Gastrocnemius medialis (tissue), 4 donors: Measurements from ENCODE around the gene PCF11. TPM values are rescaled to one million over a fixed set of nuclear protein-coding genes. Genes with fewer than 3 reads are reported as not detected.

Source experiments
- ATAC-seq, 2 donors: fragments of 150-250 bp; one replicate each; pipeline ENCODE4 v1.9.1; 2016
- DNase-seq, 2 donors: peaks; one replicate each; pipeline ENCODE4 v3.0.0-alpha.2; 2019
- H3K27ac ChIP-seq, 4 donors: fragments of 200-600 bp; sonication (generic); 1 replicate in 1 of 4; 2 replicates in 3 of 4; pipeline ENCODE4 v1.5.1; 2016 to 2018; ENCODE audit warnings: mild to moderate bottlenecking in 2 of 4, moderate library complexity in 1 of 4
- H3K27me3 ChIP-seq, 3 donors: fragments of 200-600 bp; sonication (generic) in 2 of 3; 1 replicate in 1 of 3; 2 replicates in 2 of 3; pipeline versions ENCODE4 v1.5.1 to v1.6.0; 2016 to 2019; ENCODE audit warnings: mild to moderate bottlenecking in 1 of 3, moderate library complexity in 1 of 3
- H3K36me3 ChIP-seq, 2 donors: fragments of 200-600 bp; sonication (generic) in 1 of 2; one replicate each; pipeline ENCODE4 v1.5.1; 2017 to 2018
- H3K4me1 ChIP-seq, 2 donors: fragments of 200-600 bp; sonication (generic) in 1 of 2; one replicate each; pipeline ENCODE4 v1.5.1; 2016 to 2017; ENCODE audit warnings: mild to moderate bottlenecking in 2 of 2
- H3K4me3 ChIP-seq, 4 donors: fragments of 200-600 bp; sonication (generic) in 3 of 4; 1 replicate in 1 of 4; 2 replicates in 3 of 4; pipeline ENCODE4 v1.5.1; 2016 to 2019; ENCODE audit warnings: mild to moderate bottlenecking in 2 of 4
- H3K9me3 ChIP-seq, 3 donors: fragments of 200-600 bp; sonication (generic) in 2 of 3; 1 replicate in 1 of 3; 2 replicates in 2 of 3; pipeline ENCODE4 v1.5.1; 2016 to 2019
- POLR2A ChIP-seq, 2 donors: fragments of 450-650 bp; IDR thresholded peaks; one replicate each; pipeline ENCODE4 v1.6.1; 2017; ENCODE audit warnings: antibody characterized with exemption in 2 of 2, mild to moderate bottlenecking in 2 of 2, moderate library complexity in 2 of 2
- in situ Hi-C, 4 donors: fragments of 200-750 bp; cut with MboI; loops; one replicate each; pipeline versions ENCODE4 v1.15.0 to v1.8.0; 2017; ENCODE audit warnings: low sequenced_read_pairs in 4 of 4
- intact Hi-C: fragments of 100-400 bp; cut with DNase I; formaldehyde crosslinking; loops from one replicate; pipeline ENCODE4 v1.15.1; 2023; ENCODE audit warnings: low total_unique reads
- total RNA-seq, 4 donors: library from RNA; depleted of rRNA; stranded (reverse); fragments of >200 nt; gene quantifications; one replicate each; pipeline versions ENCODE4 v1.1.0 to v1.2.3, GENCODE V29; 2016
- TF ChIP-seq, protein P1 (sequence below), 5 experiments: fragments of 450-650 bp in 3 of 5; fragments of 200-600 bp in 2 of 5; sonication (generic) in 2 of 5; IDR thresholded peaks in 4 of 5; conservative IDR thresholded peaks in 1 of 5; 1 replicate in 4 of 5; 2 replicates in 1 of 5; pipeline ENCODE4 v1.5.1; 2016 to 2019; ENCODE audit warnings: antibody characterized with exemption in 5 of 5, mild to moderate bottlenecking in 3 of 5, moderate library complexity in 3 of 5

PCF11 gene
- total RNA-seq, 4 donors from 2014 or later, result 25.3 to 103 (median 47.5) TPM

DNA sequence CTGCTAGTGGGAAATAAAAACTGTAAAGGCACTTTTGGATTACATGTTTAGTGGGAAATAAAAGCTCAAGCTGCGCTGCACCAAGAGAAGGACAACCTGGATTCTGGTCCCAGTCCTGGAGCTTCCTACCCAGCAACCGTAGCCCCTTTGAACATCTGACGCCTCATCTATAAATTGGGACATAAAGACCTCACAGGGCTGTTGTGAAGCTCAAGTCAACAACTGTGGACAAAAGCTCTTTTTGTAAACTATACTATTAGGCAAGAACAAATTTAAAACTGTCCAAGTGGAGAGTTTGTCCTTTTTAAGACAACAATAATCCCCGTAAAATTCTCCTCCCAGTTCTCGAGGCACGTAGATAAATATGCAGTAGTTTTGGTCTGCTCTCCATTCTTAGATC, 17.6 kb upstream of the PCF11 start:
- no peak for TF ChIP-seq POLR2A (IDR thresholded peaks at IDR 0.05)
- TF ChIP-seq, protein P1, sequence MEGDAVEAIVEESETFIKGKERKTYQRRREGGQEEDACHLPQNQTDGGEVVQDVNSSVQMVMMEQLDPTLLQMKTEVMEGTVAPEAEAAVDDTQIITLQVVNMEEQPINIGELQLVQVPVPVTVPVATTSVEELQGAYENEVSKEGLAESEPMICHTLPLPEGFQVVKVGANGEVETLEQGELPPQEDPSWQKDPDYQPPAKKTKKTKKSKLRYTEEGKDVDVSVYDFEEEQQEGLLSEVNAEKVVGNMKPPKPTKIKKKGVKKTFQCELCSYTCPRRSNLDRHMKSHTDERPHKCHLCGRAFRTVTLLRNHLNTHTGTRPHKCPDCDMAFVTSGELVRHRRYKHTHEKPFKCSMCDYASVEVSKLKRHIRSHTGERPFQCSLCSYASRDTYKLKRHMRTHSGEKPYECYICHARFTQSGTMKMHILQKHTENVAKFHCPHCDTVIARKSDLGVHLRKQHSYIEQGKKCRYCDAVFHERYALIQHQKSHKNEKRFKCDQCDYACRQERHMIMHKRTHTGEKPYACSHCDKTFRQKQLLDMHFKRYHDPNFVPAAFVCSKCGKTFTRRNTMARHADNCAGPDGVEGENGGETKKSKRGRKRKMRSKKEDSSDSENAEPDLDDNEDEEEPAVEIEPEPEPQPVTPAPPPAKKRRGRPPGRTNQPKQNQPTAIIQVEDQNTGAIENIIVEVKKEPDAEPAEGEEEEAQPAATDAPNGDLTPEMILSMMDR (IDR thresholded peaks at IDR 0.05 in 4 of 5, conservative IDR thresholded peaks at IDR 0.05 in 1 of 5), result no peak
- Histone ChIP-seq H3K27ac (no peak overlapping the region), H3K27me3 (no peaks in the 10 kb centered on the region), H3K9me3 (no peaks in the 10 kb centered on the region), H3K36me3 (no peaks in the 10 kb centered on the region), H3K4me3 (no peak overlapping the region), H3K4me1 (peaks cover 0 to 4% of the 10 kb centered on the region in 2 donors)
- intact Hi-C loops (no loop called here), in situ Hi-C loops (no loop called here)
- DNase-seq, result no peak
- ATAC-seq, result no peak

DNA sequence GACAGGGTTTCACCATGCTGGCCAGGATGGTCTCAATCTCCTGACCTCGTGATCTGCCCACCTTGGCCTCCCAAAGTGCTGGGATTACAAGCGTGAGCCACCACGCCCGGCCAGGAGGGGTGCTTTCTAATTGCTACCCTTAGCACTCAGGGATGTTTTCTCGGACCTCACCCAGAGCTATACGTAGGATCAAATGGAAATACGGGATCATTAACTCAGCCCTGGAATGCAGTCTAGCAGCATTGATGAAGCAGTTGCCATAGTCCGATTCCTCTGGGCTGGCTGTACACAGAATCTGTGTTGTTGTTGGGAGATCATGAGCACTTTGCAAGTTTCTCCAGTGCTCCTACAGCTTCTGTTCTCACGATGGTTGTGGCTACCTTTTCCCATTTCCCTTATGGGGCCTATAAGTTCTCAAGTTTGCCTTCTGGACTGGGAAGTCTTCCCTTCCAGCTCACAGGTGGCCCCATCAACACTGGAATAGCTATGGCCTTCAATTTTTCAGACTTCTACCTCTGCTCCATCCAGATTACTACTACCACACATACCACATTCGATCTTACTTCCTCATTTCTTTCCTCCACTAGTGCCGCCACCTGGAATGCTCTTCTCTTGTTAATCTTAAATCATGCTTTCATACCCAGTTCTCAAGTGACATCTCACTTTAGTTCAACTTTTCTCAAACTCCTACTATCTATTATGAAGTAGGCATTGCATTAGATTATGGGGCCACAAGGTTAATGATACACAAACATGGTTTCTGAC, 16.1 kb upstream of the PCF11 start:
- H3K4me1 ChIP-seq, result peaks cover 0 to 4% of the 10 kb centered on the region in 2 donors
- ATAC-seq (no peak), DNase-seq (no peak)
- intact Hi-C loops, result no loop called here
- TF ChIP-seq, protein P1 (IDR thresholded peaks at IDR 0.05 in 4 of 5, conservative IDR thresholded peaks at IDR 0.05 in 1 of 5), result no peak
- no peak for TF ChIP-seq POLR2A (IDR thresholded peaks at IDR 0.05)
- in situ Hi-C loops, result no loop called here
- H3K27me3 ChIP-seq, result no peaks in the 10 kb centered on the region
- H3K27ac ChIP-seq, result no peak overlapping the region
- H3K9me3 ChIP-seq, result no peaks in the 10 kb centered on the region
- H3K36me3 ChIP-seq, result no peaks in the 10 kb centered on the region
- H3K4me3 ChIP-seq, result no peak overlapping the region

DNA sequence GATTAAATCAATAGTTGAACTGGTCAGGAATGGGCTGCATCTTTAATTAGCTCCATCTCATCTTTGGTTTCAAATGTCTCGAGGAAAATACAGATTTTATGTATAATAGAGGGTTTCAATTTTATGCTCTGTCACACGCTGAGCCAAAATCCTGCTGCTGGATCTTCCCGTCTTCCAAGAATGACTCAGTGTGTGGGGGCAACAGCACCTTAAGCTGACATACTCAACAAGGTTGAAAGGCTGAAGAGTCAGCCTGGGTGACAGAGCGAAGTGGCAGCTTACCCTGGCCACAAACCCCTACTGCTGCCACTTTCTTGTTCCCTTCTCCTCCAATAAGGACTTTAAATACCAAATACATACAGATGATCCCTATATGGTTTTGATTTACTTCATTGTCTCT, 9.0 kb upstream of the PCF11 start:
- Histone ChIP-seq H3K27me3 (no peaks in the 10 kb centered on the region), H3K36me3 (no peaks in the 10 kb centered on the region), H3K9me3 (no peaks in the 10 kb centered on the region), H3K27ac (no peak overlapping the region), H3K4me3 (no peak overlapping the region), H3K4me1 (no peaks in the 10 kb centered on the region)
- ATAC-seq (no peak), DNase-seq (no peak)
- intact Hi-C loops, result no loop called here
- in situ Hi-C loops, result no loop called here
- no peak for TF ChIP-seq POLR2A (IDR thresholded peaks at IDR 0.05)
- TF ChIP-seq, protein P1 (IDR thresholded peaks at IDR 0.05 in 4 of 5, conservative IDR thresholded peaks at IDR 0.05 in 1 of 5), result no peak

DNA sequence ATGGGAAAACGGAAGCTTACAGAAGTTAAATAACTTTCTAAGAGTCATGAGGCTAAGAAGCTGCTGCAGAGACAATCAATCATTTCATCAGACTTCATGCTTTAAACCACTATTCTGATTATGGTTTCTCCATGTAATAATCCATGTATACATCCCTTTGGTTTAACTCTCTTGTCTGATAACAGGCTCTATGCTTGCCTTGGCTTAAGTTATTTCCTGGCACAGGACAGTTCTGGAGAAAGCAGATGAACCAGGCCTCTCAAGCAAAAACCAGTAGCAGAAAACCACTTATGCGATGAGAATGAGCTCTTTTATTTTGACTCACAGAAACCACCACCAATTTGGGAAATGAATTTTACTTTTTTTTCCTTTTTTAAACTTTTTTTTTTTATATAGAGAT, 6.5 kb upstream of the PCF11 start:
- Histone ChIP-seq H3K27me3 (no peaks in the 10 kb centered on the region), H3K4me1 (peaks cover 0 to 2% of the 10 kb centered on the region in 2 donors), H3K4me3 (no peak overlapping the region), H3K27ac (no peak overlapping the region), H3K36me3 (no peaks in the 10 kb centered on the region), H3K9me3 (no peaks in the 10 kb centered on the region)
- ATAC-seq (no peak), DNase-seq (no peak)
- in situ Hi-C loops (loop anchor here in 2 of 4 donors (10.0 to 25.0 kb wide), 2 partner anchors 76 to 88 kb away; partner anchors contain the start of gene RAB30 (in 2 of the 2)), intact Hi-C loops (loop anchor here (10.0 kb wide), 1 partner anchor 134 kb away; the partner anchor contains the start of gene CCDC90B)
- TF ChIP-seq, protein P1 (IDR thresholded peaks at IDR 0.05 in 4 of 5, conservative IDR thresholded peaks at IDR 0.05 in 1 of 5), result no peak
- no peak for TF ChIP-seq POLR2A (IDR thresholded peaks at IDR 0.05)
